ENCODE measurements around the gene MMADHC.

DNA sequence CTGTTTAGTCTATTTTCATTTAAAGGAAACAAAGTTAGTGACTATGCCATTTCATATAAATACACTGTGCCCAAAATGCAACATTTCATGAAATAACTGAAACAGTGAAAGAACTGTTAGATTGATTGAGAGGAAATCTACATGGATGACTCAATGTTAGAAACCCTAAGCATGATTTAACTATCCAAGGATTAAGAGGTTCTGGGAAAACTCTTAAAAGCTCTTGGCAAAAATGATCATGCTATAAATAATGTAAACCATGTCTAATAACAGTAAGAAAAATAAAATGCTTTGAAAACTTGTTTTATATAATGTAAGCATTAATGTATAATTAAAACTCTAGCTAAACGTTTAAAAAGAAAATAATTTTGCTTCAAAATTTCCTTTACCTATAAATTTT is 23.5 kb downstream of the MMADHC start:
- TF ChIP-seq, protein P1, sequence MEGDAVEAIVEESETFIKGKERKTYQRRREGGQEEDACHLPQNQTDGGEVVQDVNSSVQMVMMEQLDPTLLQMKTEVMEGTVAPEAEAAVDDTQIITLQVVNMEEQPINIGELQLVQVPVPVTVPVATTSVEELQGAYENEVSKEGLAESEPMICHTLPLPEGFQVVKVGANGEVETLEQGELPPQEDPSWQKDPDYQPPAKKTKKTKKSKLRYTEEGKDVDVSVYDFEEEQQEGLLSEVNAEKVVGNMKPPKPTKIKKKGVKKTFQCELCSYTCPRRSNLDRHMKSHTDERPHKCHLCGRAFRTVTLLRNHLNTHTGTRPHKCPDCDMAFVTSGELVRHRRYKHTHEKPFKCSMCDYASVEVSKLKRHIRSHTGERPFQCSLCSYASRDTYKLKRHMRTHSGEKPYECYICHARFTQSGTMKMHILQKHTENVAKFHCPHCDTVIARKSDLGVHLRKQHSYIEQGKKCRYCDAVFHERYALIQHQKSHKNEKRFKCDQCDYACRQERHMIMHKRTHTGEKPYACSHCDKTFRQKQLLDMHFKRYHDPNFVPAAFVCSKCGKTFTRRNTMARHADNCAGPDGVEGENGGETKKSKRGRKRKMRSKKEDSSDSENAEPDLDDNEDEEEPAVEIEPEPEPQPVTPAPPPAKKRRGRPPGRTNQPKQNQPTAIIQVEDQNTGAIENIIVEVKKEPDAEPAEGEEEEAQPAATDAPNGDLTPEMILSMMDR (IDR thresholded peaks at IDR 0.05): no peak
- TF ChIP-seq EZH2 (IDR thresholded peaks at IDR 0.05; ENCODE audit: borderline replicate concordance, insufficient read depth, low read depth, low read length, poor library complexity, severe bottlenecking): no peak

Data from B cell (primary cell).